ENCODE measurements around the gene CNTN4. TPM values are rescaled to one million over a fixed set of nuclear protein-coding genes. Genes with fewer than 3 reads are reported as not detected.

The CNTN4 gene
- total RNA-seq, 1 experiment from 2014 or later, result not detected

GRCh38 chr3:2896308-2896939 lies 797.8 kb downstream of the CNTN4 start:
- no peak overlapping the region for H3K4me3 Mint-ChIP-seq
- peaks cover 76% of the 10 kb centered on the region for H3K9me3 Mint-ChIP-seq
- H3K36me3 Mint-ChIP-seq, result peaks cover 57% of the 10 kb centered on the region
- ChIA-PET POLR2A (no interaction called here), CTCF (no interaction called here)
- no peak for TF ChIP-seq E2F5 (CRISPR knock-in tag; IDR thresholded peaks at IDR 0.05)
- TF ChIP-seq ZNF121 (CRISPR knock-in tag; IDR thresholded peaks at IDR 0.05), result no peak
- no peak for TF ChIP-seq ZNF671 (CRISPR knock-in tag; IDR thresholded peaks at IDR 0.05)
- no peak for TF ChIP-seq JAZF1 (CRISPR knock-in tag; IDR thresholded peaks at IDR 0.05)
- TF ChIP-seq OVOL2 (CRISPR knock-in tag; IDR thresholded peaks at IDR 0.05; ENCODE audit: borderline replicate concordance), result no peak
- no peak for TF ChIP-seq ATF1 (CRISPR knock-in tag; IDR thresholded peaks at IDR 0.05)
- TF ChIP-seq ZBTB43 (CRISPR knock-in tag; IDR thresholded peaks at IDR 0.05), result no peak
- TF ChIP-seq ZNF425 (CRISPR knock-in tag; conservative IDR thresholded peaks at IDR 0.05), result no peak
- no peak for TF ChIP-seq HMGXB4 (CRISPR knock-in tag; IDR thresholded peaks at IDR 0.05)
- TF ChIP-seq ETV6 (CRISPR knock-in tag; IDR thresholded peaks at IDR 0.05), result no peak
- no peak for TF ChIP-seq CTCF (IDR thresholded peaks at IDR 0.05)
- no peak for TF ChIP-seq ZNF416 (CRISPR knock-in tag; IDR thresholded peaks at IDR 0.05)
- no peak for TF ChIP-seq GABPB1 (CRISPR knock-in tag; IDR thresholded peaks at IDR 0.05)
- TF ChIP-seq ZNF532 (CRISPR knock-in tag; IDR thresholded peaks at IDR 0.05; ENCODE audit: borderline replicate concordance), result no peak
- no peak for TF ChIP-seq FOXP1 (CRISPR knock-in tag; IDR thresholded peaks at IDR 0.05; ENCODE audit: borderline replicate concordance)
- ATAC-seq, result no peak
- no peak overlapping the region for H3K27ac Mint-ChIP-seq
- no peak for DNase-seq (ENCODE audit: low spot score)
- H3K4me1 Mint-ChIP-seq, result peaks cover 8% of the 10 kb centered on the region
- no peaks in the 10 kb centered on the region; the same call in 1 of the 2 replicates for H3K27me3 Mint-ChIP-seq (ENCODE audit: low read depth)
